ENCODE results near the gene ANKRD23.

Gene ANKRD23

GRCh38 chr2:96883306-96883705, 39.5 kb upstream of the ANKRD23 start:
- H3K27me3 ChIP-seq (ENCODE audit: control insufficient read depth in 1 of 2, insufficient read depth in 2 of 2, low read length in 2 of 2): no peaks in the 10 kb centered on the region
- no peak overlapping the region for H3K9ac ChIP-seq (ENCODE audit: low read length)
- H3K36me3 ChIP-seq (ENCODE audit: insufficient read depth, low read length): no peaks in the 10 kb centered on the region
- H3K4me3 ChIP-seq (ENCODE audit: low read depth in 1 of 2, low read length in 2 of 2): no peak overlapping the region
- no peak overlapping the region for H3K27ac ChIP-seq (ENCODE audit: low read depth, low read length)
- no peaks in the 10 kb centered on the region for H3K9me3 ChIP-seq (ENCODE audit: low read length)
- H3K4me1 ChIP-seq (ENCODE audit: insufficient read depth, low read length): peaks cover 24% of the 10 kb centered on the region

DNA sequence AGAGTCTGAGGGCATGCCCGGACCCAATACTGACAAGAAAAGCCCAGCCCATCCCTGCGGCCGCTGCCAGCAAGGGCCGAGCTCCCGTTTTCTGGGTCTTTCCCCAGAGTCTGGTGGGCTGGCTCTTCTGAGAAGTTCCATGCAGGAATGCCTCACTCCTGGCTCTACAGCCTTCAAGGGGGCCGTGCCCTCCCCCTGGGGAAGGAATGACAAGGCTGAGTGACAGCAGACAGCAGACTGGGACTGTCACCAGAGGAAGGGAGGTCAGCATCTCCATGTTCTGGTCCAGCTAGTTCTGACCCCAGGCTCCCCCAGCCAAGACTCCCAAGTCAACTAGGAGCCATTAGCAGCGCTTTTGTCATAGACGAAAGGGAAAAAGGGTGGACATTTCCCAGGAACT, 39.1 kb upstream of the ANKRD23 start:
- Histone ChIP-seq H3K4me3 (ENCODE audit: low read depth in 1 of 2, low read length in 2 of 2) (no peak overlapping the region), H3K36me3 (ENCODE audit: insufficient read depth, low read length) (no peaks in the 10 kb centered on the region), H3K4me1 (ENCODE audit: insufficient read depth, low read length) (peaks cover 20% of the 10 kb centered on the region), H3K9me3 (ENCODE audit: low read length) (no peaks in the 10 kb centered on the region), H3K27ac (ENCODE audit: low read depth, low read length) (no peak overlapping the region), H3K9ac (ENCODE audit: low read length) (no peak overlapping the region), H3K27me3 (ENCODE audit: control insufficient read depth in 1 of 2, insufficient read depth in 2 of 2, low read length in 2 of 2) (no peaks in the 10 kb centered on the region)

GRCh38 chr2:96882230-96882629, 38.4 kb upstream of the ANKRD23 start:
- H3K4me1 ChIP-seq (ENCODE audit: insufficient read depth, low read length): peaks cover 13% of the 10 kb centered on the region
- H3K4me3 ChIP-seq (ENCODE audit: low read depth in 1 of 2, low read length in 2 of 2): no peak overlapping the region
- no peak overlapping the region for H3K27ac ChIP-seq (ENCODE audit: low read depth, low read length)

DNA sequence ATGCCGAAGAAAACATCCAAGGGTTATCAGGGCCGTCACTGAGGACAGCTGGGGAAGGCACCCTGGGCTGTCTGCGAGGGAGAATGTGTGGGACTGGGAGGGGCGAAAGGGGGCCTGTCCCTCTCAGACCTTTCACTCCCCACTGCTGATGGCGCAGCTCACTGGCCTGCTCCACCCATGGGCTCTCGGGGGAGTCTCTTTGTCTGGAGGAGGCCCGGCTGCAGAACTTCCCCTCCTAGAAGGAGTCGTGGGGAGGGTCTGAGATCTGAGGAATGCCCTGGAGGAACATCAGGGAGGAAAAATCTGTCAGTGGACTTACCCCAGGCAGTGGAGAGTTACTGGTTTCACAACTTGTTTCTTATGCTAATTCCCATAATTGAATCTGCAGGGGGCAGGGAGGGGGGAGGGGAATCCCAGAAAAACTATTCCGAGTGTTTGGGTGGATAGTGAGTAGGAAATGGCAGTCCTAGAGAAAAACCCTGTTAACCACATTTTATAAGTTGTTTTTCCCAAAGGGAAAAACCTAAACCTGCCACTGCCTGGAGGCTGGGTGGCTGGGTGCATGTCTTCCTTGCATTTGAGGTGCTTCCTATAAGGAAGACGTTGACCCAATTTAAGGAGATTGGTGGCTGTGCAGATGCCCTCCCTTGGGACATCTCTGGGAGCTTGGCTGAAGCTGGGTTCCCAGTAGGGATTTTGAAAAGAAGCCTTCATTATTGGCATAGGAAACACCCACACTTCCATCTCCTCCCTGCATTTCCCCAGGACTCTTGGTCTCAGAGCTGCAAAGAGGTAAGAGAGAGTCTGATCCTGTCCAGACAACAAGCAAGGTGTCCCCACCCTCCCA, 37.8 kb upstream of the ANKRD23 start:
- Histone ChIP-seq H3K27me3 (ENCODE audit: control insufficient read depth in 1 of 2, insufficient read depth in 2 of 2, low read length in 2 of 2) (no peaks in the 10 kb centered on the region), H3K27ac (ENCODE audit: low read depth, low read length) (no peak overlapping the region), H3K9ac (ENCODE audit: low read length) (no peak overlapping the region), H3K9me3 (ENCODE audit: low read length) (no peaks in the 10 kb centered on the region), H3K4me3 (ENCODE audit: low read depth in 1 of 2, low read length in 2 of 2) (no peak overlapping the region), H3K4me1 (ENCODE audit: insufficient read depth, low read length) (peaks cover 6% of the 10 kb centered on the region), H3K36me3 (ENCODE audit: insufficient read depth, low read length) (no peaks in the 10 kb centered on the region)

More at GRCh38 chr2:96882230-96882629, 38.4 kb upstream of the ANKRD23 start:
- H3K9me3 ChIP-seq (ENCODE audit: low read length): no peaks in the 10 kb centered on the region
- H3K9ac ChIP-seq (ENCODE audit: low read length): no peak overlapping the region
- no peaks in the 10 kb centered on the region for H3K36me3 ChIP-seq (ENCODE audit: insufficient read depth, low read length)
- no peaks in the 10 kb centered on the region for H3K27me3 ChIP-seq (ENCODE audit: control insufficient read depth in 1 of 2, insufficient read depth in 2 of 2, low read length in 2 of 2)

- no peak overlapping the region for H3K4me3 ChIP-seq (ENCODE audit: low read depth in 1 of 2, low read length in 2 of 2)
- no peaks in the 10 kb centered on the region for H3K9me3 ChIP-seq (ENCODE audit: low read length)
- H3K36me3 ChIP-seq (ENCODE audit: insufficient read depth, low read length): no peaks in the 10 kb centered on the region
- H3K27ac ChIP-seq (ENCODE audit: low read depth, low read length): no peak overlapping the region
- no peak overlapping the region for H3K9ac ChIP-seq (ENCODE audit: low read length)
- no peaks in the 10 kb centered on the region for H3K4me1 ChIP-seq (ENCODE audit: insufficient read depth, low read length)
- H3K27me3 ChIP-seq (ENCODE audit: control insufficient read depth in 1 of 2, insufficient read depth in 2 of 2, low read length in 2 of 2): no peaks in the 10 kb centered on the region
Observed at GRCh38 chr2:96880891-96881273, 37.1 kb upstream of the ANKRD23 start.

DNA sequence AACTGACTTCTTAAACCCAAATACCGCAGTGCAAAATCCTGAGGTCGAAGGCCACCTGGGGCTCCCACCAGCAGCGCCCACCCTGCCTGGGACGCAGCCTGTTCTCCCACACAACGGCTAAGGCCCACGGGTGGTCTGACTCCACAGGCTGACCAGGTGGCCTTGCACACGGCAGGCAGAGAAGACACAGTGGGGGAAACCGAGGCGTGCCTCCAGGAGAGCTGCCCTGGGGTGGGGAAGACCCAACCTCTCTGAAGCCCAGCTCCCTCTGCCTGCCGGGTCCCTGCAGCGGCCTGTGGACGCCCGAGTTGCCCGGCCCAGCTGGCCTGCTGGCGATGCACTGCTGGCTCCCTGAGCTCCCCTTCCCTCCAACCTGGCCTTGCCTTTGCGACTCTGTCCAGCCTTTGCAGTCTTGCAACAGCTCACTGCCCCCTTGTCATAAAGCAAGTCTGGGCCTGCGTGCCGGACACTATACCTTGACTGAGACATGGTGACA, 35.8 kb upstream of the ANKRD23 start:
- H3K4me3 ChIP-seq (ENCODE audit: low read depth in 1 of 2, low read length in 2 of 2): no peak overlapping the region
- H3K9ac ChIP-seq (ENCODE audit: low read length): no peak overlapping the region
- no peak overlapping the region for H3K27ac ChIP-seq (ENCODE audit: low read depth, low read length)
- no peaks in the 10 kb centered on the region for H3K9me3 ChIP-seq (ENCODE audit: low read length)
- H3K27me3 ChIP-seq (ENCODE audit: control insufficient read depth in 1 of 2, insufficient read depth in 2 of 2, low read length in 2 of 2): no peaks in the 10 kb centered on the region
- H3K36me3 ChIP-seq (ENCODE audit: insufficient read depth, low read length): no peaks in the 10 kb centered on the region
- peaks cover 4% of the 10 kb centered on the region for H3K4me1 ChIP-seq (ENCODE audit: insufficient read depth, low read length)

GRCh38 chr2:96878796-96879544, 35.1 kb upstream of the ANKRD23 start:
- Histone ChIP-seq H3K4me3 (ENCODE audit: low read depth in 1 of 2, low read length in 2 of 2) (no peak overlapping the region), H3K9ac (ENCODE audit: low read length) (no peak overlapping the region), H3K4me1 (ENCODE audit: insufficient read depth, low read length) (peaks cover 10% of the 10 kb centered on the region), H3K27ac (ENCODE audit: low read depth, low read length) (no peak overlapping the region), H3K27me3 (ENCODE audit: control insufficient read depth in 1 of 2, insufficient read depth in 2 of 2, low read length in 2 of 2) (no peaks in the 10 kb centered on the region), H3K9me3 (ENCODE audit: low read length) (no peaks in the 10 kb centered on the region), H3K36me3 (ENCODE audit: insufficient read depth, low read length) (no peaks in the 10 kb centered on the region)

DNA sequence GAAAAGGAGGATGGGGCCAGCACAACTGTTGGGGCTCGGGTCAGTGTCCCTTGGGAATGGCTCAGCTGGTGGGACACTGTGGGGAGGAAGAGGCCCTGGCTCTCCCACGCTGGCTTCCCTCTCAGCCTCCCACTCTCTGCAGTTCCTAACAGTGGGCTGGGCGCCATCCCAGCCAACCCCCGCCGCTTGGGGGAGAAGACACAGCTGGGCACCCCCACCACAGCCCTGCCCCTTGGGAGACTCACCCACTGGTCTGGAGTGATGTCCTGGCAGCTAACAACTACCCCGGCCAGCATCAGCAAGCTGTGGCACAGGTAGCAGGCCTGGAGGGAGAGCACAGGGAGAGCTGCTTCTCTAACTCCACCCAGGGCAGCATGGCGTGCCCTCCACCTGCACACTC, 34.4 kb upstream of the ANKRD23 start:
- H3K4me1 ChIP-seq (ENCODE audit: insufficient read depth, low read length): peaks cover 18% of the 10 kb centered on the region
- H3K9ac ChIP-seq (ENCODE audit: low read length): no peak overlapping the region

GRCh38 chr2:96877631-96878092, 33.8 kb upstream of the ANKRD23 start:
- no peak overlapping the region for H3K9ac ChIP-seq (ENCODE audit: low read length)
- no peak overlapping the region for H3K27ac ChIP-seq (ENCODE audit: low read depth, low read length)
- H3K4me3 ChIP-seq (ENCODE audit: low read depth in 1 of 2, low read length in 2 of 2): no peak overlapping the region
- H3K27me3 ChIP-seq (ENCODE audit: control insufficient read depth in 1 of 2, insufficient read depth in 2 of 2, low read length in 2 of 2): no peaks in the 10 kb centered on the region
- no peaks in the 10 kb centered on the region for H3K36me3 ChIP-seq (ENCODE audit: insufficient read depth, low read length)
- H3K4me1 ChIP-seq (ENCODE audit: insufficient read depth, low read length): peaks cover 19% of the 10 kb centered on the region
- no peaks in the 10 kb centered on the region for H3K9me3 ChIP-seq (ENCODE audit: low read length)

More for the DNA sequence above, 34.4 kb upstream of the ANKRD23 start:
- Histone ChIP-seq H3K36me3 (ENCODE audit: insufficient read depth, low read length) (no peaks in the 10 kb centered on the region), H3K9me3 (ENCODE audit: low read length) (no peaks in the 10 kb centered on the region), H3K4me3 (ENCODE audit: low read depth in 1 of 2, low read length in 2 of 2) (no peak overlapping the region), H3K27ac (ENCODE audit: low read depth, low read length) (no peak overlapping the region), H3K27me3 (ENCODE audit: control insufficient read depth in 1 of 2, insufficient read depth in 2 of 2, low read length in 2 of 2) (no peaks in the 10 kb centered on the region)

- Histone ChIP-seq H3K9me3 (ENCODE audit: low read length) (no peaks in the 10 kb centered on the region), H3K4me1 (ENCODE audit: insufficient read depth, low read length) (peaks cover 19% of the 10 kb centered on the region), H3K36me3 (ENCODE audit: insufficient read depth, low read length) (no peaks in the 10 kb centered on the region), H3K27ac (ENCODE audit: low read depth, low read length) (no peak overlapping the region), H3K9ac (ENCODE audit: low read length) (no peak overlapping the region), H3K27me3 (ENCODE audit: control insufficient read depth in 1 of 2, insufficient read depth in 2 of 2, low read length in 2 of 2) (no peaks in the 10 kb centered on the region), H3K4me3 (ENCODE audit: low read depth in 1 of 2, low read length in 2 of 2) (no peak overlapping the region)
Observed at GRCh38 chr2:96877042-96877451, 33.2 kb upstream of the ANKRD23 start.

GRCh38 chr2:96876269-96877041, 32.6 kb upstream of the ANKRD23 start:
- no peaks in the 10 kb centered on the region for H3K9me3 ChIP-seq (ENCODE audit: low read length)
- H3K4me1 ChIP-seq (ENCODE audit: insufficient read depth, low read length): peaks cover 19% of the 10 kb centered on the region
- H3K9ac ChIP-seq (ENCODE audit: low read length): no peak overlapping the region
- H3K36me3 ChIP-seq (ENCODE audit: insufficient read depth, low read length): no peaks in the 10 kb centered on the region
- H3K27me3 ChIP-seq (ENCODE audit: control insufficient read depth in 1 of 2, insufficient read depth in 2 of 2, low read length in 2 of 2): no peaks in the 10 kb centered on the region
- no peak overlapping the region for H3K4me3 ChIP-seq (ENCODE audit: low read depth in 1 of 2, low read length in 2 of 2)
- no peak overlapping the region for H3K27ac ChIP-seq (ENCODE audit: low read depth, low read length)

Data from muscle layer of colon (tissue), 2 donors.